NCI-H1105 treated with DMSO at 0.1 percent for 48 hours (cell line): ENCODE data around the gene GJD3.
A peak's percentile ranks its signal among the peaks of the same experiment; 100 is the strongest.
"Not testable (repeated sequence)": the region's sequence is repeated elsewhere in the genome, so short reads cannot be mapped to it uniquely, and the experiment has no call there.

ENCODE experiments used
- DNase-seq: peaks from one replicate; lab custom pipeline; 2025; lab: John Stamatoyannopoulos, UW

The GJD3 gene

GRCh38 chr17:40364121-40364861 lies at the start of gene GJD3:
GJD3 (minus strand) TSS chr17:40364737; CDS start chr17:40363815, 922 bp downstream.
- no peak for DNase-seq

- DNase-seq = not testable (repeated sequence)
Measured at GRCh38 chr17:40414312-40414711, 49.8 kb upstream of the GJD3 start.

- DNase-seq = no peak
Measured at GRCh38 chr17:40412880-40413279, 48.3 kb upstream of the GJD3 start.

GRCh38 chr17:40411821-40412220 lies 47.3 kb upstream of the GJD3 start:
- DNase-seq = no peak

- no peak for DNase-seq
Measured at GRCh38 chr17:40410082-40410481, 45.5 kb upstream of the GJD3 start.

GRCh38 chr17:40409540-40409939 lies 45.0 kb upstream of the GJD3 start:
- DNase-seq = not testable (repeated sequence)

GRCh38 chr17:40407460-40407859 lies 42.9 kb upstream of the GJD3 start:
- no peak for DNase-seq

- DNase-seq = no peak
Measured at GRCh38 chr17:40404003-40404402, 39.5 kb upstream of the GJD3 start.

GRCh38 chr17:40402668-40403067 lies 38.1 kb upstream of the GJD3 start:
- DNase-seq = no peak

- DNase-seq = peak; percentile 24
Measured at GRCh38 chr17:40399185-40399584, 34.6 kb upstream of the GJD3 start.

- DNase-seq = not testable (repeated sequence)
Measured at GRCh38 chr17:40386555-40386954, 22.0 kb upstream of the GJD3 start.

GRCh38 chr17:40382251-40382650 lies 17.7 kb upstream of the GJD3 start:
- DNase-seq = no peak

GRCh38 chr17:40378966-40379365 lies 14.4 kb upstream of the GJD3 start:
- no peak for DNase-seq

- DNase-seq = no peak
Measured at GRCh38 chr17:40377832-40378231, 13.3 kb upstream of the GJD3 start.

- DNase-seq = not testable (repeated sequence)
Measured at GRCh38 chr17:40376541-40376940, 12.0 kb upstream of the GJD3 start.

GRCh38 chr17:40375786-40376185 lies 11.2 kb upstream of the GJD3 start:
- DNase-seq = not testable (repeated sequence)

- no peak for DNase-seq
Measured at GRCh38 chr17:40374821-40375498, 10.4 kb upstream of the GJD3 start.

- no peak for DNase-seq
Measured at GRCh38 chr17:40373999-40374398, 9.5 kb upstream of the GJD3 start.

GRCh38 chr17:40373324-40373723 lies 8.8 kb upstream of the GJD3 start:
- DNase-seq = no peak

- not testable (repeated sequence) for DNase-seq
Measured at GRCh38 chr17:40372644-40373043, 8.1 kb upstream of the GJD3 start.

GRCh38 chr17:40372031-40372430 lies 7.5 kb upstream of the GJD3 start:
- DNase-seq = no peak

- DNase-seq = no peak
Measured at GRCh38 chr17:40371261-40371929, 6.9 kb upstream of the GJD3 start.

- DNase-seq = no peak
Measured at GRCh38 chr17:40369923-40370322, 5.4 kb upstream of the GJD3 start.
